ENCODE data around the gene EEF1A1.
"Not testable (repeated sequence)": the region's sequence is repeated elsewhere in the genome, so short reads cannot be mapped to it uniquely, and the experiment has no call there.

The EEF1A1 gene

DNA sequence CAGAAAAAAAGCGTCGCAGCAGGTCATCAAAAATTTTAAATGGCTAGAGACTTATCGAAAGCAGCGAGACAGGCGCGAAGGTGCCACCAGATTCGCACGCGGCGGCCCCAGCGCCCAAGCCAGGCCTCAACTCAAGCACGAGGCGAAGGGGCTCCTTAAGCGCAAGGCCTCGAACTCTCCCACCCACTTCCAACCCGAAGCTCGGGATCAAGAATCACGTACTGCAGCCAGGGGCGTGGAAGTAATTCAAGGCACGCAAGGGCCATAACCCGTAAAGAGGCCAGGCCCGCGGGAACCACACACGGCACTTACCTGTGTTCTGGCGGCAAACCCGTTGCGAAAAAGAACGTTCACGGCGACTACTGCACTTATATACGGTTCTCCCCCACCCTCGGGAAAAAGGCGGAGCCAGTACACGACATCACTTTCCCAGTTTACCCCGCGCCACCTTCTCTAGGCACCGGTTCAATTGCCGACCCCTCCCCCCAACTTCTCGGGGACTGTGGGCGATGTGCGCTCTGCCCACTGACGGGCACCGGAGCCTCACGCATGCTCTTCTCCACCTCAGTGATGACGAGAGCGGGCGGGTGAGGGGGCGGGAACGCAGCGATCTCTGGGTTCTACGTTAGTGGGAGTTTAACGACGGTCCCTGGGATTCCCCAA lies at the start of gene EEF1A1:
EEF1A1 (minus strand) TSS at position 345 of the 663 bp plus-strand sequence. CDS start 1,006 bp downstream, outside the sequence.
- peak; percentile 99 for DNase-seq (ENCODE audit: low read depth)

DNA sequence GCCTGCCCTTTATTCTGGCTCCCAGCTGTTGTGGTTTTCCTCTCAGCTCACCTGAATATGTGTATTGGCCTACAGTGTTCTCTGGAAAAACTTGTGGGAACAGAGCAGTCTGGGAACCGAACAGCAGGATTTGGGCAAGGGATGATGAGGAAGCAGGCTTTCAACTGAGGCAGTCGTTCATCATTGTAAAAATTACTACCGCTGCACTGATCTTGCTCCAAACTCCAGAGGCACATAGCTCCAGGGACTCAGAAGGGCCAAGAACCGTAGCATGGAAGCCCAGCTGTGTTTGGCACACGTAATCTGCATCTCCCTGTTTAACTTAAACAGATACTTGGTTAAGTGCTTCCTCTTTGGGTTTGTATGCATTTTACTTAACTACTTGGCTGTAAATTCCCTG lies 48.3 kb upstream of the EEF1A1 start:
- DNase-seq (ENCODE audit: low read depth), result no peak

- DNase-seq (ENCODE audit: low read depth), result no peak
Observed at GRCh38 chr6:73566954-73567591, 46.2 kb upstream of the EEF1A1 start.

DNA sequence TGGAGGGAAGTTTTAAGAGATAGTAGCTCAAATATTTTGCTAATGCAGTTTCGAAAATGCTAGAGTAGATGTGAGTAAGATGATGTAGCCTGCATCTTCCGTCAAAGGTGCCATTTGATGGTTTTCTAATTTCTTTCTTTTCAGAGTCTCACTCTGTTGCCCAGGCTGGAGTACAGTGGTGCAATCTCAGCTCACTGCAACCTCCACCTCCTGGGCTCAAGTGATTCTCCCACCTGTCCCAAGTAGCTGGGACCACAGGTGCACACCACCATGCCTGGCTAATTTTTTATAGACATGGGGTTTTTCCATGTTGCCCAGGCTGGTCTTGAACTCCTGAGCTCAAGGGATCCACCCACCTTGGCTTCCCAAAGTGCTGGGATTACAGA lies 45.6 kb upstream of the EEF1A1 start:
- not testable (repeated sequence) for DNase-seq (ENCODE audit: low read depth)

GRCh38 chr6:73565767-73566485 lies 45.1 kb upstream of the EEF1A1 start:
- no peak for DNase-seq (ENCODE audit: low read depth)

GRCh38 chr6:73564578-73565345 lies 43.9 kb upstream of the EEF1A1 start:
- no peak for DNase-seq (ENCODE audit: low read depth)

GRCh38 chr6:73562558-73562957 lies 41.7 kb upstream of the EEF1A1 start:
- no peak for DNase-seq (ENCODE audit: low read depth)

DNA sequence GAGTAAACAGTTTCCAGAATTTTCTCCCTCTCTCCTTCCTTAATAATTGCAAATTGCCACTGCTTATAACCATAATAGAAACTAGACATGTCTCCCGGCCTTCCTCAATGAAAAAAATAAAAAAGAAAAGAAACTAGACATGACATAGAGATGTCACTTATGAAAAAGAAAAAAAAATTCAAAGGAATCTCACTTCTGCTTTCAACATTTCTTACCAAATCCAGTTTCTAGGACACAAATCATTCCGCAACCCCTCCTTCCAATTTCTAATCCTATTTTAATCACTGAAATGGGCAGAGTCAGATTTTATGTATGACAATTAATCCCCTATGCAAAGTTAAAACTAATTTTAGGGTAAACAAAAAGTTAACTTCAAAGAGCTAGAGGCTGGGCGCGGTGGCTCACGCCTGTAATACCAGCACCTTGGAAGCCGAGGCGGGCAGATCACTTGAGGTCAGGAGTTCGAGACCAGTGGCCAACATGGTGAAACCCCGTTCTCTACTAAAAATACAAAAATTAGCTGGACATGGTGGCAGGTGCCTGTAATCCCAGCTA lies 40.1 kb upstream of the EEF1A1 start:
- DNase-seq (ENCODE audit: low read depth), result no peak

DNA sequence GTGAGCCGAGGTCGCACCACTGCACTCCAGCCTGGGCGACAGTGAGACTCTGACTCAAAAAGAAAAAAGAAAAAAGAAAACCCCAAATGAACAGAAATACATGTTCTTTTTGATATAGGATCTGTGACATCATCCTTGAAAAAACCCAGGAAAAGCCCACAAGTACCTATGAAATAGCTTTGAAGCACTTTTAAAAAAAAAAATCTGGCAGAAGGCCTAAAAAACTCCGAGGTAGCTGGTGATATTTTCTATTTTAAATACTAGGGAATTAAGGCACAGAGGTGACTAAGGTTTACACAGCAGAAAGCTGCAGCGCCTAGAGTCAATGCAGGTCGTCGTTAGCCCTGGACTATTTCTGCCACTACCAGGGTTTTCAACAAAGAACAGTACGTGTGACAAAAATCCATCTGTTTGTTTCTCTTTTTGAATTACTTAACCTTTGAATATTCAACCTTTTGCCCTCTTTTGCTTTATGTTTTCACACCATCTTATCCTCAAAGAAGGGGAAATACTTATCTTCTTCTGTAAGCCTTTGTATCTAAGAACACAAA lies 39.4 kb upstream of the EEF1A1 start:
- DNase-seq (ENCODE audit: low read depth), result no peak

DNA sequence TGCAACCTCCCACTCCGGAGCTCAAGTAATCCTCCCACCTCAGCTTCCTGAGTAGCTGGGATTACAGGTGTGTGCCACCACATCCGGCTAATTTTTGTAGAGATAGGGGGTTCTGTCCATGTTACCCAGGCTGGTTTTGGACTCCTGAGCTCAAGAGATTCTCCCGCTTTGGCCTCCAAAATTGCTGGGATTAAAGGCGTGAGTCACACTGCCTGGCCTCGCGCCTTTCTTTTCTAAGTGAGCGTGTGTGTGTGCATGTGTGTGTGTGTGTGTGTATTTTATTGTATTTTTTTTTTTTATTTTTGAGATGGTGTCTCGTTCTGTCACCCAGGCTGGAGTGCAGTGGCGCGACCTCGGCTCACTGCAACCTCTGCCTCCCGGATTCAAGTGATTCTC lies 38.6 kb upstream of the EEF1A1 start:
- DNase-seq (ENCODE audit: low read depth), result not testable (repeated sequence)

- no peak for DNase-seq (ENCODE audit: low read depth)
Observed at GRCh38 chr6:73558624-73559398, 38.0 kb upstream of the EEF1A1 start.

GRCh38 chr6:73556836-73557235 lies 36.0 kb upstream of the EEF1A1 start:
- no peak for DNase-seq (ENCODE audit: low read depth)

DNA sequence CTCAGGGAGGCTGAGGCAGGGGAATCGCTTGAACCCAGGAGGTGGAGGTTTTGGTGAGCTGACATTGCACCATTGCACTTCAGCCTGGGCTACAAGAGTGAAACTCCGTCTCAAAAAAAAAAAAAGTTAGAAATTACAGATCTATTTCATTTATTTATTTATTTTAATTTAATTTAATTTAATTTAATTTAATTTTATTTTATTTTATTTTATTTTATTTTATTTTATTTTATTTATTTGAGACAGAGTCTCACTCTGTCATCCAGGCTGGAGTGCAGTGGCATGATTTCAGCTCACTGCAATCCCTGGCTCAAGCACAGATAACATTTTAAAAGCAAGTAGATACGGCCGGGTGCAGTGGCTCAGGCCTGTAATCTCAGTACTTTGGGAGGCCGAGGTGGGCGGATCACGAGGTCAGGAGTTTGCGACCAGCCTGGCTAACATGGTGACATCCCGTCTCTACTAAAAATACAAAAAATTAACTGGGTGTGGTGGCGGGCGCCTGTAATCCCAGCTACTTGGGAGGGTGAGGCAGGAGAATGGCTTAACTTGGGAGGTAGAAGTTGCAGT lies 34.6 kb upstream of the EEF1A1 start:
- DNase-seq (ENCODE audit: low read depth), result not testable (repeated sequence)

- not testable (repeated sequence) for DNase-seq (ENCODE audit: low read depth)
Observed at GRCh38 chr6:73551115-73551514, 30.3 kb upstream of the EEF1A1 start.

- DNase-seq (ENCODE audit: low read depth), result no peak
Observed at GRCh38 chr6:73548458-73549446, 27.9 kb upstream of the EEF1A1 start.

DNA sequence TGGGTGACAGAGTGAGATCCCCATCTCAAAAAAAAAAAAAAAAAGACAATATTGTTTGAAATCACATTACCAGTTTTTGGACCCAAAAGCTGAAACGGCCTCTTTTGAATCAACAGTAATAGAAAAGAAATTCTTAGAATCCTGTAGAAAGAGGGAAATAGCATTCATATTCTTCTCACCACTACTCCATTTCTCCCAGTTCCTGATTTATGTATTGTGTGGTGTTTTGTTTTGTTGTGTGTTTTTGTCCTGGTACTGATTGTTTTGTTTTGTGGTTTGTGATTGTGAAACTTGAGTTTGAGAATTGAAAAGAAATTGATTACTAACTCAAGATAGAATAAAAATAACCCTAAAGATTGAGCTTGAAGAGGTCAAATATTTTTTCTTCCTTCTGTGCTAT lies 26.2 kb upstream of the EEF1A1 start:
- no peak for DNase-seq (ENCODE audit: low read depth)

GRCh38 chr6:73542891-73543290 lies 22.1 kb upstream of the EEF1A1 start:
- DNase-seq (ENCODE audit: low read depth), result no peak

- not testable (repeated sequence) for DNase-seq (ENCODE audit: low read depth)
Observed at GRCh38 chr6:73542481-73542880, 21.6 kb upstream of the EEF1A1 start.

DNA sequence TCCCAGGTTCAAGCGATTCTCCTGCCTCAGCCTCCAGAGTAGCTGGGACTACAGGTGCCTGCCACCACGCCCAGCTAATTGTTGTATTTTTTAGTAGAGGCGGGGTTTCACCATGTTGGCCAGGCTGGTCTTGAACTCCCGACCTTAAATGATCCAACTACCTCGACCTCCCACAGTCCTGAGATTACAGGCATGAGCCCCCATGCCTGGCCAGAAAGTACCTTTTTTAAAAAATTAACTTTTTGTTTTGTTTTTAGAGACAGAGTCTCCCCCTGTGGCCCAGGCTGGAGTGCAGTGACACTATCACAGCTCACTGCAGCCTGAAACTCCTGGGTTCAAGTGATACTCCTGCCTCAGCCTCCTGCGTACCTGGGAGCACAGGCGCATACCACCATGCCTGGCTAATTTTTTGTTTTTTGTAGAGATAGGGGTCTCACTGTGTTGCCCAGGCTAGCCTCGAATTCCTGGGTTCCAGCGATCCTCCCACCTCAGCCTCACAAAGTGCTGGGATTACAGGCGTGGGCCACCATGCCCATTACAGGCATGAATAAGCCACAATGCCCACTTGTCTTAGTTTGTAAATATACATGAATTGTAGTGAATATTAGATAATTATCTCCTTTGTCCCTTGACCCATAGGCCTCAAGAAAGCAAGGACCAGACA lies 17.4 kb upstream of the EEF1A1 start:
- no peak for DNase-seq (ENCODE audit: low read depth)

Data from stimulated activated CD8-positive, alpha-beta memory T cell treated with anti-CD3 and anti-CD28 coated beads, Interleukin-15, amount 100 ng/mL, for 1 hour (primary cell).